PC-9 (cell line): Measurements from ENCODE around the gene PICALM. TPM values are rescaled to one million over a fixed set of nuclear protein-coding genes. Genes with fewer than 3 reads are reported as not detected.
A peak's percentile ranks its signal among the peaks of the same experiment; 100 is the strongest.

Source experiments
- BruUV-seq: library from RNA; stranded (reverse); fragments of 400-500 nt; replicated peaks from 2 replicates; lab custom pipeline; 2021; lab: Mats Ljungman, UMichigan
- CTCF ChIA-PET: fragments of 300-600 bp; sonication (Branson Sonifier 250); formaldehyde crosslinking; loops from one replicate; lab custom pipeline; 2022; ENCODE audit warnings: antibody characterized with exemption; lab: Charles Lee
- POLR2A ChIA-PET: fragments of 300-600 bp; sonication (Branson Sonifier 250); formaldehyde crosslinking; loops from one replicate; lab custom pipeline; 2022; ENCODE audit warnings: antibody characterized with exemption; ENCODE audit not compliant: unreplicated experiment; lab: Charles Lee
- DNase-seq, 2 experiments: peaks; one replicate each; pipeline versions ENCODE4 v3.0.0 to v3.0.0-alpha.2; 2015 to 2022; ENCODE audit warnings: mixed read lengths in 1 of 2
- H2AFZ ChIP-seq: fragments of 200-600 bp; sonication (generic); 2 replicates; pipeline ENCODE4 v1.8.1; 2017; ENCODE audit warnings: antibody characterized with exemption
- H3F3A ChIP-seq: fragments of 200-600 bp; sonication (generic); 2 replicates; pipeline ENCODE4 v1.8.1; 2017; ENCODE audit warnings: antibody characterized with exemption, mild to moderate bottlenecking, low read depth; ENCODE audit not compliant: insufficient read depth
- H3K27ac ChIP-seq: fragments of 200-600 bp; sonication (generic); 2 replicates; pipeline ENCODE4 v1.6.1; 2016; ENCODE audit warnings: mixed run types
- H3K27me3 ChIP-seq: fragments of 200-600 bp; sonication (generic); 2 replicates; pipeline ENCODE4 v1.6.1; 2016; ENCODE audit warnings: low read depth, mixed run types; ENCODE audit not compliant: insufficient read depth
- H3K36me3 ChIP-seq: fragments of 200-600 bp; sonication (generic); 2 replicates; pipeline ENCODE4 v1.6.1; 2016; ENCODE audit warnings: low read depth, mixed run types
- H3K4me1 ChIP-seq: fragments of 200-600 bp; sonication (generic); replicated peaks from 2 replicates; pipeline ENCODE4 v1.6.1; 2016; ENCODE audit warnings: mixed run types; ENCODE audit not compliant: insufficient read depth
- H3K4me2 ChIP-seq: fragments of 200-600 bp; sonication (generic); 2 replicates; pipeline ENCODE4 v1.6.1; 2017; ENCODE audit warnings: mixed run types
- H3K4me3 ChIP-seq: fragments of 200-600 bp; sonication (generic); 2 replicates; pipeline ENCODE4 v1.6.1; 2016; ENCODE audit warnings: mixed run types
- H3K79me2 ChIP-seq: fragments of 200-600 bp; sonication (generic); 2 replicates; pipeline ENCODE4 v1.6.1; 2017; ENCODE audit warnings: low read depth, mixed run types
- H3K9me2 ChIP-seq: fragments of 200-600 bp; sonication (generic); 2 replicates; pipeline ENCODE4 v1.8.1; 2017; ENCODE audit warnings: mild to moderate bottlenecking; ENCODE audit not compliant: insufficient read depth
- H3K9me3 ChIP-seq: fragments of 200-600 bp; sonication (generic); 2 replicates; pipeline ENCODE4 v1.8.1; 2016; ENCODE audit warnings: low read depth; ENCODE audit not compliant: insufficient read depth
- H4K20me1 ChIP-seq: fragments of 200-600 bp; sonication (generic); 2 replicates; pipeline ENCODE4 v1.8.1; 2017; ENCODE audit not compliant: insufficient read depth
- EZH2 ChIP-seq: fragments of 200-600 bp; sonication (generic); IDR thresholded peaks from 2 replicates; pipeline ENCODE4 v1.8.0; 2017; ENCODE audit warnings: antibody characterized with exemption, low read depth
- intact Hi-C: fragments of 100-400 bp; cut with micrococcal nuclease; formaldehyde crosslinking; loops from one replicate; pipeline ENCODE4 v1.10.0; 2022; ENCODE audit not compliant: unreplicated experiment
- total RNA-seq: library from RNA; stranded (reverse); gene quantifications from 2 replicates; pipeline ENCODE4 v1.2.3, GENCODE V29; 2021
- TF ChIP-seq, protein P1 (sequence below): fragments of 200-600 bp; sonication (generic); conservative IDR thresholded peaks from 2 replicates; pipeline ENCODE4 v1.6.1; 2017; ENCODE audit warnings: mixed run types, antibody characterized with exemption, mild to moderate bottlenecking, moderate library complexity

The PICALM gene
- total RNA-seq, 1 experiment from 2014 or later, result 116 TPM

DNA sequence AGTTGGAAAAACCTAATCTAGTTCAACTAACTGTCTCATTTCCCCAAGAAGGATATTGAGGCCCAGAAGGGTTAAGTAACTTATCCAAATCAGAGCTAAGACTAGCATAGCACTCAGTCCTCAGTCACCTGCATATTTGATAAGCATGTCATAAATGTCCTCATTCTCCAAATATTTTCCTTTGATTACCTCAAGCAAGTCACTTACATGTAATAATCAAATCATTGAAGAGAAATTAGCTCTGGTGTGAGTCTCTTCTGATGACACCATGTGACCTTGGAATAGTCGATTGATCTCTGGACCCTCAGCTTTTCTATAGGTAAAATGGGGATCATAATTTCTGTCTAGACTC is 48.8 kb upstream of the PICALM start:
- Histone ChIP-seq H3K4me3 (no peak overlapping the region), H3K79me2 (no peaks in the 10 kb centered on the region), H2AFZ (no peak overlapping the region), H3K27ac (peak overlapping the region; percentile 82; the same call in 1 of the 2 replicates), H3K9me3 (0 out of 2 replicates have a peak, but pooled peaks cover 3% of the 10 kb centered on the region), H3F3A (peaks cover 14% of the 10 kb centered on the region; the same call in 1 of the 2 replicates), H3K27me3 (no peaks in the 10 kb centered on the region), H3K36me3 (no peaks in the 10 kb centered on the region), H3K4me1 (peaks cover 30% of the 10 kb centered on the region), H4K20me1 (no peaks in the 10 kb centered on the region), H3K9me2 (no peaks in the 10 kb centered on the region), H3K4me2 (0 out of 2 replicates have a peak overlapping the region, but pooled peaks have one; percentile 66)
- peak in 1 of 2 experiments; percentile 69 for DNase-seq
- BruUV-seq, result no TSS peak
- CTCF ChIA-PET, result no interaction called here
- TF ChIP-seq, protein P1, sequence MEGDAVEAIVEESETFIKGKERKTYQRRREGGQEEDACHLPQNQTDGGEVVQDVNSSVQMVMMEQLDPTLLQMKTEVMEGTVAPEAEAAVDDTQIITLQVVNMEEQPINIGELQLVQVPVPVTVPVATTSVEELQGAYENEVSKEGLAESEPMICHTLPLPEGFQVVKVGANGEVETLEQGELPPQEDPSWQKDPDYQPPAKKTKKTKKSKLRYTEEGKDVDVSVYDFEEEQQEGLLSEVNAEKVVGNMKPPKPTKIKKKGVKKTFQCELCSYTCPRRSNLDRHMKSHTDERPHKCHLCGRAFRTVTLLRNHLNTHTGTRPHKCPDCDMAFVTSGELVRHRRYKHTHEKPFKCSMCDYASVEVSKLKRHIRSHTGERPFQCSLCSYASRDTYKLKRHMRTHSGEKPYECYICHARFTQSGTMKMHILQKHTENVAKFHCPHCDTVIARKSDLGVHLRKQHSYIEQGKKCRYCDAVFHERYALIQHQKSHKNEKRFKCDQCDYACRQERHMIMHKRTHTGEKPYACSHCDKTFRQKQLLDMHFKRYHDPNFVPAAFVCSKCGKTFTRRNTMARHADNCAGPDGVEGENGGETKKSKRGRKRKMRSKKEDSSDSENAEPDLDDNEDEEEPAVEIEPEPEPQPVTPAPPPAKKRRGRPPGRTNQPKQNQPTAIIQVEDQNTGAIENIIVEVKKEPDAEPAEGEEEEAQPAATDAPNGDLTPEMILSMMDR, result no peak
- POLR2A ChIA-PET, result interaction anchor here (0.6 to 0.7 kb wide), 2 partner anchors 118 to 489 kb away, joined by 3 read pairs; partner anchors contain the start of gene TMEM126B
- intact Hi-C loops, result no loop called here

DNA sequence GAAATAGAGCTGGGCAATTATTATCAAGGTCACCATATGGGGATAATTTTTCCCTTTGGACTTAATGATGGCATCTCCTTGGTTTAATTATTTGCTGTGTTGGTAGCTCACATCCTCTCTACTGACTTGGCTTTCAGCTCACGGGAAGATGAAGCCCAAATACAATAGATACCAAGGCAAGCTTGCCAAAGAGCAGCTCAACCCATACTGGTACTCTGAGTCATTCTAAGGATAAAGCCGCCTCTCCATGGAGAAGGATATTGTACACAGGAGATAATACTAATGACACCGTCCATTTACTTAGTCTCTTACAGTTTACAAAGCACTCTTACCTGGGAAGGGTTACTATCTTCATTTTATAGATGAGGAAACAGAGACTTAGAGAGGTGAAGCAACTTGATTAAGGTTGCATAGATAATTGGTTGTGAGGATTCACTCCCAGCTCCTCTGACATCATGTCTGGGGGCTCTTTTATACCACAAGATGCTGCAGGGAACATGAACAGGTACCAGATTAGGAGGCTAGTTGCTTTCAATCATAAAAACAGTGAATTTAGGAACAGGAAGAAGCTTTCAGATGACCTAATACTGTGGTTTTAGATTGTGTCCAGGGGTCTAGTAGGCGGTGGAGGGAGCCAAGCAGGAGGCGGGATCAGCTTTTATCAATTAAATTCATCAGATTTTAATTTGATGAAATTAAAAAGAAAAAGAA is 48.3 kb upstream of the PICALM start:
- POLR2A ChIA-PET, result interaction anchor here (0.7 kb wide), 1 partner anchor 489 kb away, joined by 3 read pairs; the partner anchor contains the start of gene TMEM126B
- Histone ChIP-seq H3K27ac (peak overlapping the region; percentile 82), H3K4me1 (peaks cover 30% of the 10 kb centered on the region), H3K79me2 (no peaks in the 10 kb centered on the region), H3K27me3 (no peaks in the 10 kb centered on the region), H3K9me3 (no peaks in the 10 kb centered on the region), H3K4me2 (peak overlapping the region; percentile 66), H3K36me3 (no peaks in the 10 kb centered on the region), H3K4me3 (0 out of 2 replicates have a peak overlapping the region, but pooled peaks have one; percentile 16), H4K20me1 (no peaks in the 10 kb centered on the region), H3K9me2 (no peaks in the 10 kb centered on the region), H2AFZ (peak overlapping the region; percentile 71; the same call in 1 of the 2 replicates), H3F3A (peaks cover 14% of the 10 kb centered on the region; the same call in 1 of the 2 replicates)
- CTCF ChIA-PET, result interaction anchor here (0.5 kb wide), 1 partner anchor 176 kb away, joined by 3 read pairs; no protein-coding TSS in a partner anchor
- intact Hi-C loops, result no loop called here
- DNase-seq, result no peak
- BruUV-seq, result no TSS peak
- TF ChIP-seq, protein P1, result no peak
- TF ChIP-seq EZH2, result no peak

DNA sequence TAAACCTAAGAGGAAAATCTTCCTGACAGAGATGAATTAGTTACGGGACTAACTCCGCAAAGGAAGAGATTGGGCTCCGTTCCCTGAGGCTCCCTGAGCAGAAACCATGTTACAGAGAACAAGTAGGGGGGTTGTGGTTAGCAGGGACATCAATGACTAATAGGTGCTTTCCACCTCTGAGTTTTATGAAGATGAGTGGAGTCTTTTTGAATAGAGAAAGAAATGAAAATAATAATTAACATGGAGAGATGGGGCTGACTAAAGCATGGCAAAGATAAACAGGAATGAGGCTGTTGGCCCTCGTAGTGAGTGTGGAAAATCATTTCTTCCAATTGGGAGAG is 47.5 kb upstream of the PICALM start:
- H3K36me3 ChIP-seq, result no peaks in the 10 kb centered on the region
- H3K9me3 ChIP-seq, result no peaks in the 10 kb centered on the region
- no peaks in the 10 kb centered on the region for H3K27me3 ChIP-seq
- BruUV-seq, result no TSS peak
- ChIA-PET POLR2A (no interaction called here), CTCF (interaction anchor here (0.5 to 1.4 kb wide), 2 partner anchors 77 to 177 kb away, joined by 3 to 6 read pairs; no protein-coding TSS in a partner anchor)
- peak overlapping the region; percentile 71 for H2AFZ ChIP-seq
- TF ChIP-seq, protein P1, result no peak
- TF ChIP-seq EZH2, result no peak
- H3K4me1 ChIP-seq, result peaks cover 30% of the 10 kb centered on the region
- intact Hi-C loops, result no loop called here
- no peaks in the 10 kb centered on the region for H3K79me2 ChIP-seq
- H3K9me2 ChIP-seq, result no peaks in the 10 kb centered on the region
- peak overlapping the region; percentile 82 for H3K27ac ChIP-seq
- peak overlapping the region; percentile 66 for H3K4me2 ChIP-seq
- H4K20me1 ChIP-seq, result no peaks in the 10 kb centered on the region
- peaks cover 14% of the 10 kb centered on the region; the same call in 1 of the 2 replicates for H3F3A ChIP-seq
- DNase-seq, result peak; percentile 19 to 79
- peak overlapping the region; percentile 16; the same call in 1 of the 2 replicates for H3K4me3 ChIP-seq
